H1 (cell line): Measurements from ENCODE around the gene NEDD9. TPM values are rescaled to one million over a fixed set of nuclear protein-coding genes. Genes with fewer than 3 reads are reported as not detected.

Experiments
- CTCF ChIA-PET: fragments of 300-600 bp; sonication (Branson Sonifier 250); formaldehyde crosslinking; loops from one replicate; lab custom pipeline; 2021; ENCODE audit not compliant: partially characterized antibody; lab: Charles Lee
- POLR2A ChIA-PET: fragments of 300-600 bp; sonication (Branson Sonifier 250); formaldehyde crosslinking; loops from one replicate; lab custom pipeline; 2021; ENCODE audit warnings: inconsistent platforms; ENCODE audit not compliant: partially characterized antibody; lab: Charles Lee
- DNase-seq, 2 experiments: peaks; one replicate each; pipeline versions ENCODE4 v3.0.0 to v3.0.0-alpha.2; 2010 to 2022; ENCODE audit warnings: low spot score in 2 of 2, low read depth in 1 of 2, mixed read lengths in 1 of 2
- FAIRE-seq: peaks from 2 replicates; lab custom pipeline; 2011; peaks lifted over from hg19 to GRCh38; lab: Jason Lieb, UNC
- H2AFZ ChIP-seq: 2 replicates; pipeline ENCODE4 v1.8.1; 2012; ENCODE audit warnings: low read length, inconsistent platforms
- H2AK5ac ChIP-seq: 2 replicates; pipeline ENCODE4 v1.6.1; 2013; ENCODE audit warnings: low read depth, low read length
- H2BK120ac ChIP-seq: replicated peaks from 2 replicates; pipeline ENCODE3; 2013; ENCODE audit warnings: low read depth, low read length, inconsistent platforms
- H2BK12ac ChIP-seq: 2 replicates; pipeline ENCODE4 v1.6.1; 2013; ENCODE audit warnings: low read depth, low read length
- H2BK15ac ChIP-seq: 2 replicates; pipeline ENCODE4 v1.6.1; 2013; ENCODE audit warnings: low read length
- H2BK20ac ChIP-seq: 2 replicates; pipeline ENCODE4 v1.6.1; 2013; ENCODE audit warnings: low read length
- H2BK5ac ChIP-seq: 2 replicates; pipeline ENCODE4 v1.6.1; 2013; ENCODE audit warnings: low read depth, low read length
- H3K14ac ChIP-seq: 2 replicates; pipeline ENCODE4 v1.6.1; 2013; ENCODE audit warnings: inconsistent platforms; ENCODE audit not compliant: insufficient read length
- H3K18ac ChIP-seq: 2 replicates; pipeline ENCODE4 v1.6.1; 2013; ENCODE audit warnings: low read length; ENCODE audit errors: extremely low read depth
- H3K23ac ChIP-seq: 2 replicates; pipeline ENCODE4 v1.6.1; 2013; ENCODE audit warnings: inconsistent platforms; ENCODE audit not compliant: insufficient read length
- H3K23me2 ChIP-seq: 2 replicates; pipeline ENCODE4 v1.6.1; 2013; ENCODE audit warnings: low read depth, low read length
- H3K27ac ChIP-seq: 2 replicates; pipeline ENCODE4 v1.6.1; 2011; ENCODE audit warnings: low read depth, low read length, inconsistent platforms
- H3K27me3 ChIP-seq, 4 experiments: replicated peaks in 1 of 4; 1 replicate in 1 of 4; 2 replicates in 3 of 4; pipeline versions ENCODE4 v1.6.1 to v1.8.1; 2011 to 2013; ENCODE audit warnings: low read length in 3 of 4, mild to moderate bottlenecking in 3 of 4, inconsistent platforms in 2 of 4, mixed read lengths in 2 of 4, moderate library complexity in 1 of 4; ENCODE audit not compliant: control insufficient read depth in 3 of 4, insufficient read depth in 3 of 4; ENCODE audit errors: extremely low read depth in 1 of 4
- H3K36me3 ChIP-seq, 4 experiments: 2 replicates each; pipeline versions ENCODE4 v1.6.1 to v1.8.1; 2011 to 2013; ENCODE audit warnings: mild to moderate bottlenecking in 4 of 4, low read length in 3 of 4, moderate library complexity in 2 of 4, control low read depth in 1 of 4, inconsistent platforms in 1 of 4; ENCODE audit not compliant: insufficient read depth in 4 of 4, control insufficient read depth in 2 of 4
- H3K4ac ChIP-seq: replicated peaks from 2 replicates; pipeline ENCODE3; 2013; ENCODE audit warnings: low read length, low read depth, mixed read lengths, inconsistent platforms; ENCODE audit not compliant: insufficient read length
- H3K4me1 ChIP-seq, 4 experiments: replicated peaks in 1 of 4; 1 replicate in 1 of 4; 2 replicates in 3 of 4; pipeline versions ENCODE4 v1.6.1 to v1.8.1; 2011 to 2013; ENCODE audit warnings: low read length in 3 of 4, inconsistent platforms in 2 of 4, mixed read lengths in 1 of 4; ENCODE audit not compliant: insufficient read depth in 4 of 4, control insufficient read depth in 3 of 4
- H3K4me2 ChIP-seq, 2 experiments: 2 replicates each; pipeline versions ENCODE4 v1.6.1 to v1.8.1; 2011 to 2013; ENCODE audit warnings: low read depth in 2 of 2, low read length in 2 of 2, control low read depth in 1 of 2, inconsistent platforms in 1 of 2, mild to moderate bottlenecking in 1 of 2; ENCODE audit not compliant: insufficient read depth in 1 of 2
- H3K4me3 ChIP-seq, 4 experiments: fragments of 200-600, 300-600 bp in 1 of 4; sonication (generic), shearing (Covaris generic), sonication (Bioruptor Twin) in 1 of 4; 2 replicates each; pipeline versions ENCODE4 v1.5.1 to v1.8.1; 2011 to 2016; ENCODE audit warnings: low read length in 4 of 4, low read depth in 3 of 4, control low read depth in 2 of 4, inconsistent platforms in 2 of 4, mild to moderate bottlenecking in 2 of 4, mixed read lengths in 1 of 4, moderate library complexity in 1 of 4; ENCODE audit not compliant: insufficient read depth in 2 of 4; ENCODE audit errors: extremely low read depth in 1 of 4
- H3K56ac ChIP-seq: replicated peaks from 2 replicates; pipeline ENCODE3; 2013; ENCODE audit warnings: low read depth, mild to moderate bottlenecking, mixed read lengths, low read length, inconsistent platforms; ENCODE audit not compliant: insufficient read length
- H3K79me1 ChIP-seq: 2 replicates; pipeline ENCODE4 v1.6.1; 2013; ENCODE audit warnings: low read depth, low read length, control low read depth
- H3K79me2 ChIP-seq, 2 experiments: 2 replicates each; pipeline versions ENCODE4 v1.6.1 to v1.8.1; 2012 to 2013; ENCODE audit warnings: low read length in 2 of 2, mild to moderate bottlenecking in 2 of 2, inconsistent platforms in 1 of 2; ENCODE audit not compliant: insufficient read depth in 2 of 2, control insufficient read depth in 1 of 2
- H3K9ac ChIP-seq, 4 experiments: replicated peaks in 1 of 4; 1 replicate in 1 of 4; 2 replicates in 3 of 4; pipeline versions ENCODE4 v1.6.1 to v1.8.1; 2011 to 2013; ENCODE audit warnings: low read depth in 3 of 4, low read length in 3 of 4, control low read depth in 2 of 4, mild to moderate bottlenecking in 2 of 4, moderate library complexity in 2 of 4, inconsistent platforms in 1 of 4; ENCODE audit errors: extremely low read depth in 1 of 4
- H3K9me3 ChIP-seq, 2 experiments: 2 replicates each; pipeline versions ENCODE4 v1.6.1 to v1.8.1; 2012 to 2013; ENCODE audit warnings: mild to moderate bottlenecking in 2 of 2, moderate library complexity in 2 of 2, control low read depth in 1 of 2, inconsistent platforms in 1 of 2, low read depth in 1 of 2, low read length in 1 of 2, mixed read lengths in 1 of 2; ENCODE audit not compliant: insufficient read depth in 2 of 2
- H4K20me1 ChIP-seq, 2 experiments: replicated peaks in 1 of 2; 2 replicates each; pipeline versions ENCODE3 to v1.8.1; 2011 to 2013; ENCODE audit warnings: inconsistent platforms in 2 of 2, low read length in 2 of 2, mild to moderate bottlenecking in 1 of 2; ENCODE audit not compliant: insufficient read depth in 2 of 2, control insufficient read depth in 1 of 2
- H4K5ac ChIP-seq: 2 replicates; pipeline ENCODE4 v1.6.1; 2013; ENCODE audit warnings: low read length, low read depth, mixed read lengths, inconsistent platforms; ENCODE audit not compliant: insufficient read length
- H4K8ac ChIP-seq: 2 replicates; pipeline ENCODE4 v1.8.0; 2013; ENCODE audit warnings: mild to moderate bottlenecking, moderate library complexity, low read length, inconsistent platforms; ENCODE audit not compliant: insufficient read depth; ENCODE audit errors: extremely low read depth
- H4K91ac ChIP-seq: replicated peaks from 2 replicates; pipeline ENCODE3; 2013; ENCODE audit warnings: low read length, mixed read lengths, inconsistent platforms; ENCODE audit not compliant: insufficient read length
- EP300 ChIP-seq, 2 experiments: IDR thresholded peaks; 1 replicate in 1 of 2; 2 replicates in 1 of 2; pipeline ENCODE4 v1.6.1; 2011 to 2012; ENCODE audit warnings: low read depth in 2 of 2, low read length in 2 of 2, mild to moderate bottlenecking in 2 of 2, borderline replicate concordance in 1 of 2, inconsistent platforms in 1 of 2, moderate library complexity in 1 of 2
- HDAC2 ChIP-seq, 2 experiments: fragments of 300-600 bp in 1 of 2; sonication (generic) in 1 of 2; IDR thresholded peaks; 2 replicates each; pipeline ENCODE4 v1.6.1; 2011 to 2012; ENCODE audit warnings: low read depth in 2 of 2, low read length in 2 of 2, mild to moderate bottlenecking in 2 of 2, moderate library complexity in 2 of 2, borderline replicate concordance in 1 of 2, inconsistent platforms in 1 of 2
- MAFK ChIP-seq: IDR thresholded peaks from 2 replicates; pipeline ENCODE4 v1.6.1; 2012; ENCODE audit warnings: low read depth, mild to moderate bottlenecking, improper control_type of control experiment, low read length
- PHF8 ChIP-seq: fragments of 200-600 bp; sonication (generic); conservative IDR thresholded peaks from 2 replicates; pipeline ENCODE4 v1.7.1; 2012; ENCODE audit warnings: low read depth, mild to moderate bottlenecking, inconsistent platforms, low read length, moderate library complexity
- POU5F1 ChIP-seq: IDR thresholded peaks from 2 replicates; pipeline ENCODE4 v1.6.1; 2011; ENCODE audit warnings: low read depth, mild to moderate bottlenecking, low read length, moderate library complexity
- RXRA ChIP-seq: IDR thresholded peaks from 2 replicates; pipeline ENCODE4 v1.6.1; 2011; ENCODE audit warnings: low read depth, mild to moderate bottlenecking, low read length, moderate library complexity; ENCODE audit not compliant: insufficient read depth
- SAP30 ChIP-seq: fragments of 300-600 bp; sonication (generic); IDR thresholded peaks from 2 replicates; pipeline ENCODE4 v1.7.1; 2012; ENCODE audit warnings: low read length, moderate library complexity, mild to moderate bottlenecking, inconsistent platforms; ENCODE audit not compliant: insufficient read depth, insufficient replicate concordance
- TEAD4 ChIP-seq: IDR thresholded peaks from 2 replicates; pipeline ENCODE4 v1.6.1; 2012; ENCODE audit warnings: low read depth, low read length, inconsistent platforms, mixed read lengths
- YY1 ChIP-seq: IDR thresholded peaks from 2 replicates; pipeline ENCODE4 v1.6.1; 2011; ENCODE audit warnings: low read depth, mild to moderate bottlenecking, low read length
- WGBS, 2 experiments: shearing (Covaris generic) in 1 of 2; methylation state at CpG; one replicate each; pipeline versions ENCODE4 v1.1.6 to v1.1.7; 2013 to 2015; ENCODE audit warnings: low lambda C conversion rate in 2 of 2, mixed read lengths in 2 of 2, inconsistent platforms in 1 of 2, low coverage in 1 of 2, missing lambda C conversion rate in 1 of 2; ENCODE audit not compliant: insufficient replicate concordance in 2 of 2, insufficient coverage in 1 of 2, insufficient read length in 1 of 2; ENCODE audit errors: extremely low coverage in 1 of 2, missing lambda C conversion rate in 1 of 2; 5-methylcytosine and 5-hydroxymethylcytosine counted together
- polyA plus RNA-seq, 7 experiments: library from polyadenylated mRNA; depleted of rRNA in 3 of 7; stranded (reverse) in 5 of 7; unstranded in 2 of 7; fragments of >200 nt in 5 of 7; fragments of 200-250 nt in 2 of 7; gene quantifications; 1 replicate in 5 of 7; 2 replicates in 1 of 7; 4 replicates in 1 of 7; pipeline versions ENCODE4 v1.2.1 to v1.2.3, GENCODE V29; 2011 to 2013; ENCODE audit warnings: missing spikeins in 2 of 7, mixed read lengths in 2 of 7
- total RNA-seq: library from RNA; stranded (reverse); fragmentation: NEBNext Ultra II Directional; extraction: Animal tissue kit (Norgen Biotek cat#: 25700); gene quantifications from 2 replicates; pipeline ENCODE4 v1.2.1, GENCODE V29; 2021

Gene NEDD9
- total and polyA plus RNA-seq, 2 of the 8 experiments (the other 6 are each of a cell fraction or from before 2014, with no cell fraction given): 3.6 to 12.0 TPM

DNA sequence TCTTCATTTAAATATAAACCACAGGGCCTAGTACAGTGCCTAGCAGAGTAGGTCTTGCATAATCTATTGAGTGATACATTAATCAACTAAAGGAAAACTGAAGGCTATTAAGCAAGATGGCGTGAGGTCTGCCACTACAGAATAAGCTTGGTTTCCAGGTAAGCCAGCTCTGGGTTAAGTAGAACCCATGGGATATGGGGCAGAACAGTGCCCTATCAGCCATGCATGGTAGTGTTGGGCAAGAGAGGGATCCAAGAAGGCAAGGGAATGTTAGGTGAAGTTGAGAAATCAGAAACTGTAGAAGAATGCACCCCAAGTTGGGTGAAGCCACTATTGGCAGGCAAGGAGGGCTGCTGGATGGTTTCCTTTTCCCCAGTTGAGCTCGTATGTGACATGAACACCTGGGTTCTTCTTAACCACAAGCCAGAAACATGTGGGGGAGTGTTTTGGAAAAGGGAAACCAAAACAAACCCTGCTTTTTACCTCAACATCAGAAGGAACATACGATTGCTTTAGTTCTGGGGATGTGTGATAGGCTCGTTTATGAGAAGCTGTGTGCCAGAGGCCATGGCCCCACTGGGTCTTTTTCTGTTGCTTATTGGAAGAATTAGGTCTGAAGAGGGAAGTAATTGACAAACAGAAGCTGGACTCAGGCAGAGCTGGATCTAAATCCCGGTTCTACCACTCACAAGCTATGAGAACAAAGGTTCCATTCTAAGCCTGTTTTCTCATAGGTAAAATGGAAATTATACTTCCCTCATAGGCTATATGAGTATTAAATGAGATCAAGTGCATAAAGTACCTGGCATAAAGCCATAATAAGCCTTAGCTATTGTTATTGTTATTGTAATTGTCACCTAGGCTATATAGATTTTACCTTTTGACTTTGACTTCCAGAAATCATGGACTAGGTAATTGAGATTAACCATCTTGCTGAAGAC, 33.5 kb downstream of the NEDD9 start:
- ChIA-PET POLR2A (interaction anchor here (1.3 kb wide), 1 partner anchor 33 kb away, joined by 4 read pairs; the partner anchor contains the start of gene NEDD9), CTCF (interaction anchor here (0.7 to 0.8 kb wide), 2 partner anchors 17 to 290 kb away, joined by 3 to 5 read pairs; no protein-coding TSS in a partner anchor)
- Histone ChIP-seq H2BK120ac (peak overlapping the region; percentile 54), H2BK15ac (0 out of 2 replicates have a peak overlapping the region, but pooled peaks have one; percentile 24), H2AFZ (no peak overlapping the region), H3K36me3 (no peaks in the 10 kb centered on the region), H3K9ac (no peak overlapping the region), H3K4ac (no peak overlapping the region), H2AK5ac (no peak overlapping the region; the same call in 1 of the 2 replicates), H4K91ac (no peak overlapping the region), H2BK20ac (no peak overlapping the region), H3K79me2 (no peaks in the 10 kb centered on the region), H3K14ac (no peak overlapping the region), H2BK5ac (no peak overlapping the region), H3K9me3 (no peaks in the 10 kb centered on the region), H3K4me1 (peaks cover 15 to 38% (median 36%) of the 10 kb centered on the region in 4 experiments), H2BK12ac (0 out of 2 replicates have a peak overlapping the region, but pooled peaks have one; percentile 20), H3K18ac (no peak overlapping the region), H3K27ac (no peak overlapping the region), H3K56ac (no peak overlapping the region), H3K4me2 (no peak overlapping the region), H4K5ac (no peak overlapping the region), H3K4me3 (no peak overlapping the region), H3K23ac (no peak overlapping the region), H3K27me3 (no peaks in the 10 kb centered on the region; a peak in 1 of 7 replicates), H3K23me2 (no peaks in the 10 kb centered on the region), H3K79me1 (no peaks in the 10 kb centered on the region), H4K20me1 (no peaks in the 10 kb centered on the region), H4K8ac (no peak overlapping the region)
- 96% methylated on average over 5 of the region's 5 CpGs; no CpG with 5 or more reads in 1 of the 2 experiments for WGBS, 2 experiments
- FAIRE-seq (no peak), DNase-seq (no peak)
- no peak for TF ChIP-seq SAP30
- no peak for TF ChIP-seq RXRA
- TF ChIP-seq POU5F1: no peak
- TF ChIP-seq YY1: no peak
- TF ChIP-seq EP300 (IDR thresholded peaks at IDR 0.05; ENCODE audit: borderline replicate concordance in 1 of 2, low read depth in 2 of 2, low read length in 2 of 2): no peak
- no peak for TF ChIP-seq PHF8
- TF ChIP-seq MAFK: no peak
- TF ChIP-seq TEAD4: no peak
- no peak for TF ChIP-seq HDAC2 (IDR thresholded peaks at IDR 0.05; ENCODE audit: borderline replicate concordance in 1 of 2, low read depth in 2 of 2, low read length in 2 of 2)
